GM21737 (cell line): ENCODE data around the gene CHRNA1.

ENCODE experiments used
- ATAC-seq: cut with Tn5 transposase; IDR thresholded peaks from one replicate; pipeline ENCODE4 v1.9.1; 2021; ENCODE audit warnings: mild to moderate bottlenecking, moderate library complexity; ENCODE audit not compliant: unreplicated experiment

CHRNA1 gene

GRCh38 chr2:174784316-174784715 lies 20.0 kb upstream of the CHRNA1 start:
- no peak for ATAC-seq

GRCh38 chr2:174781996-174782395 lies 17.7 kb upstream of the CHRNA1 start:
- ATAC-seq, result no peak

DNA sequence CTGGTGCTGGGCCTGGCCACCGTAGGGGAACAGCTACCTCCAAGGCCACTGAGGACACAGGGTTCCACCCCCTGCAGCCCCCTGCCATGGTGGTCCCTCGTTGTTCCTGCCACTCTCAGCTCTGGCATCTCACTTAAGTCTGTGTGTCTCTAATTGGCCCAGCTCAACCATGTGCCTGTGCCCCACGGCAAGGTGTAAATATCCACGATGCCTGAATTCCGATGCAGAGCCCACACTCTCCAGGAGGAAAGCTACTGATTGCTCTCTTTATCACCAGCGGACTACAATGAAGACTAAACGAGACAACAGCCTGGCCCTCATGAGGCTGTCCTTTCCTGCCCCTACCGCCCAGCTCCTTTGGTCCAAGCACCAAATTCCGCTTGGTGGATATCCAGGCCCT lies 17.0 kb upstream of the CHRNA1 start:
- no peak for ATAC-seq

- ATAC-seq, result no peak
Observed at GRCh38 chr2:174780856-174781255, 16.6 kb upstream of the CHRNA1 start.

DNA sequence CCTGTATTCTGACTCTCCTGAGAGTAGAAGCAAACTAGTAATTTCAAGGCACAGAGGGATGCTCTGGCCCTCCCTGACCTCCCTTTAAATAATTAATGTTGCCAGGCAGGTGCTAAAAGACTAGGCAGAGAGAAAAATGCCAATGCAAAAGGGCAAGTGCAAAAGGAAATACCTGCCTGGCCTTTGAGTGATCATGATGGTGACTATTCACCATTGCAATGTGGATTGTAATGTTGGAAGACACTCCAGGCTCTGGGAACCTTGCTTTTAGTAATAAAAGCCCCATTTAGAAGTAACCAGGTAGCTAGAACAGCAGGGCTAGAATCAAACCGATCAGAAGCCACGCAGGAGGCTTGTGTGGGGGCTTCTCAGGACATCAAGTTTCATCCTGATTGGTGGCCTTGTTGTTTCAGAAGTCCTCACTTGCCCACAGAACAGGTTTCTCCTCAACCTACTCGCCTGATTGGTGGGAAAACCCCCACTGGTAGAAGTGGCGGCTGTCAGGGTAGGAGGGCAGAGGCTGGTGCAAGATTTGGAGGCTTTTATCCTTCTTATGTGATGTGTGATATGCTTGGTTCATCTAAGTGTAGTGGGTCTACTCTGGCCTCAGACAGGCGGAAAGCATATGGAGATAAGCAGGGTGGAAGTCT lies 16.0 kb upstream of the CHRNA1 start:
- ATAC-seq, result no peak

- ATAC-seq, result no peak
Observed at GRCh38 chr2:174779361-174779928, 15.2 kb upstream of the CHRNA1 start.

- ATAC-seq, result no peak
Observed at GRCh38 chr2:174778085-174778981, 14.1 kb upstream of the CHRNA1 start.

- no peak for ATAC-seq
Observed at GRCh38 chr2:174777347-174778084, 13.2 kb upstream of the CHRNA1 start.

- no peak for ATAC-seq
Observed at GRCh38 chr2:174776675-174777074, 12.4 kb upstream of the CHRNA1 start.

GRCh38 chr2:174776223-174776622 lies 12.0 kb upstream of the CHRNA1 start:
- no peak for ATAC-seq

GRCh38 chr2:174775571-174775980 lies 11.3 kb upstream of the CHRNA1 start:
- ATAC-seq, result no peak

DNA sequence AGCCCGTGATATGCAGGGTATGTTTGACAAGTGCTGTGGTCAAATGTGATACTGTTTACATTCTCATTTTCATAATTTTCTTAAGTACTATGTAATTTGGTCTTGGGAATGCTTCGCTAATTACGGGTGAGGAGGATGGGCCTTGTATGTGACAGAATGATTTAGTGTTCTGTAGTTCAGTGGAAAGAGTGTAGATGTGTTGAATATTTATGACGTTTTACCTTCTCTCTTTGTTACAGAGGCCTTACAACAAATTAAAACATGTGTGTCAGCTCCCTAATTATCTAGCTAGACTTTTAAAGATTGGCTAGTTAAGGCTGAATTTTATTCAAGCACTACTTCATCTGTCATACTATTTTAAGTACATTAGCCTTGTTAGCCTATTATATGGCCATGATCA lies 10.6 kb upstream of the CHRNA1 start:
- ATAC-seq, result no peak

- no peak for ATAC-seq
Observed at GRCh38 chr2:174773215-174773614, 8.9 kb upstream of the CHRNA1 start.

GRCh38 chr2:174772472-174772801 lies 8.2 kb upstream of the CHRNA1 start:
- no peak for ATAC-seq

DNA sequence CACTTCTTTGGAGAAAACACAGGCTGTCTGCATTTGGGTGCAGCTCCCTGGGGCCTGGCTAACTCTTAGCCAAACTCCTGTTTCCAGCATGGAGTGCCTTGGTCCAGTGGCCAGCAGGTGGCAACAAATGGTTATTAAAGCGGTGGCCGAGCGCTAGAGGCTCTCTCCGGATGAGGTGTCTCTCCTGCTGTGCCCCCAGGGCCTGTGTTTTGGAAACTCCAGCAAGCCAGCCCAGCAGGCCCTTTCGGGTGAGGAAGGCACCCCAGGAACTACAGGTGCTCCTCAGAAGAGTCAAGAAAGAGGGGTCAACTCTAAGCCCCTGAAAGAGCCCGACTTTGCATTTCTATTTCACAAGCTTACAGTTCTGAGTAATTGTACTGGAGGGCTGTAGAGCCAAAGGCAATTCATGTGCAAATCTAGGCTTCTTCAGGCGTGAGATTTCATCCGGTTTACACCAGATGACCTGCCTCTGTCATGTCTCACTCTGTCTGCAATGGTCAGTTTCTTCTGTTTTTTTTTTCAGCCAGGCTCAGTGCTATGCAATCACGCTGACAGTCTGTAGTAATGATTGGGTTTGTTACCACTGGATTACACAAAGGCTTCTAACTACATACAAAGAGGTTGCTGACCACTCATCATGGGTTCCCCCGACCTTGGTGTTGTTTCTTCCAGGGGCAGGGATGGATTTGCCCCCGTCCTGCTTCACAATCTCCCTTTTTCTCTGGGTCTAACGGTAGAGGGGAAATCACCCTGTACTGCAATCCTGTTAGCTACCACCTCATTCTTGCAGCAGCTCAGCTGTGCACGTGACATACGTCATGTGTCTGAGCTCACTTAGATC lies 7.6 kb upstream of the CHRNA1 start:
- ATAC-seq, result no peak

- ATAC-seq, result no peak
Observed at GRCh38 chr2:174771136-174771535, 6.9 kb upstream of the CHRNA1 start.

GRCh38 chr2:174768557-174768956 lies 4.3 kb upstream of the CHRNA1 start:
- no peak for ATAC-seq

- ATAC-seq, result no peak
Observed at GRCh38 chr2:174766271-174766670, 2.0 kb upstream of the CHRNA1 start.

DNA sequence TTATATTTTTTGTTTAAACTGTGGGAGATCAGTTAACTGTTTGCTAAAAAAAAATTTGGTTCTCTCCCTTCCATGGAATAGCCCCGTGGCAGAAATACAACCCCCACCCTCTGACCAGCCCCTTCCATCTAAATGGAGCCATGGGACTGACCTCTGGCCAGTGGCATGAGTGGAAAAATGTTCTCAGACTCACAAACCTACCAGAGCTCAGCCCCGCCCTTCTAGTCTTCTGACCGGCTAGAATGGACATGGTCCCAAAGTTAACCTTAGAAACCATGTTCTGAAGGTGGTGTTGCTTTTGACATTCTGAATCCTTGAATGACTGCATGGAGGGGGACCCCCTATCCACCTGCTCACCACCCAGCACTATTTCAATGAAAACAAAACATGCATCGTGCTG lies 1.3 kb upstream of the CHRNA1 start:
- ATAC-seq, result no peak

GRCh38 chr2:174763780-174764179 lies 492 bp downstream of the CHRNA1 start:
- ATAC-seq, result no peak

GRCh38 chr2:174762464-174762863 lies 1.8 kb downstream of the CHRNA1 start:
- ATAC-seq, result no peak
